ENCODE measurements around the gene GNAO1.
"Not testable (repeated sequence)": the region's sequence is repeated elsewhere in the genome, so short reads cannot be mapped to it uniquely, and the experiment has no call there.

GNAO1 gene

GRCh38 chr16:56371660-56371937 lies 180.3 kb downstream of the GNAO1 start:
- Mint-ChIP-seq H3K4me3 (no peak overlapping the region), H3K9me3 (no peaks in the 10 kb centered on the region), H3K4me1 (peaks cover 23% of the 10 kb centered on the region), H3K27ac (no peak overlapping the region), H3K27me3 (no peaks in the 10 kb centered on the region), H3K36me3 (peaks cover 19% of the 10 kb centered on the region)
- DNase-seq, result no peak
- CTCF ChIA-PET, result no interaction called here

DNA sequence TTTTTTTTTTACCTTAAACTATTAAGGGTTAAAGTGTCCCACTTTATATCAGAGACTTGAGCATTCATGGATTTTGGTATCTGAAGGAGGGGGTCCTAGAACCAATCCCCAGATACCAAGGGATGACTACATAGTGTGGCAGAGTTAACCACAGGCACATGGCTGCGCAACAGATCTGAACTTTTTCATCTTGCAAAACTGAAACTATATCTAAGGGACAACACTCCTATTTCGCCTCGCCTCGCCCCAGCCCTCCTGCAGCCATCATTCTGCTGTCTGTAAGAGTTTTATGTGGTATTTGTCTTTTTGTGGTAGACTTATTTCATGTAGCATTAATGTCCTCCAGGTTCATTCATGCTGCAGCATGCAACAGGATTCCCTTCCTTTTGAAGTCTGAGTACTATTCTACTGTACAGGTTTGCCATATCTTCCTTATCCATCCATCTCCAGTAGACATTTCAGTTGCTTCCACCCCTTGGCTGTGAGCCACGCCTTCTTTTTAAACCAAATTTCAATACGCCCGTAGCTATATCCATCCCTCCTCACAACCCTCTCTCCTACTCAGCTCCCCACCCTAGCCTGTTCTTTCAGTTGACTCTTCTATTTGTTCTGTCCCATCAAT lies 180.8 kb downstream of the GNAO1 start:
- CTCF ChIA-PET, result interaction anchor here (0.7 kb wide), 1 partner anchor 11 kb away, joined by 3 read pairs; no protein-coding TSS in a partner anchor
- H3K4me3 Mint-ChIP-seq, result no peak overlapping the region
- peaks cover 23% of the 10 kb centered on the region for H3K4me1 Mint-ChIP-seq
- H3K9me3 Mint-ChIP-seq, result no peaks in the 10 kb centered on the region
- no peaks in the 10 kb centered on the region for H3K27me3 Mint-ChIP-seq
- DNase-seq, result peak; percentile 68
- H3K27ac Mint-ChIP-seq, result peak overlapping the region; percentile 79
- H3K36me3 Mint-ChIP-seq, result peaks cover 19% of the 10 kb centered on the region

DNA sequence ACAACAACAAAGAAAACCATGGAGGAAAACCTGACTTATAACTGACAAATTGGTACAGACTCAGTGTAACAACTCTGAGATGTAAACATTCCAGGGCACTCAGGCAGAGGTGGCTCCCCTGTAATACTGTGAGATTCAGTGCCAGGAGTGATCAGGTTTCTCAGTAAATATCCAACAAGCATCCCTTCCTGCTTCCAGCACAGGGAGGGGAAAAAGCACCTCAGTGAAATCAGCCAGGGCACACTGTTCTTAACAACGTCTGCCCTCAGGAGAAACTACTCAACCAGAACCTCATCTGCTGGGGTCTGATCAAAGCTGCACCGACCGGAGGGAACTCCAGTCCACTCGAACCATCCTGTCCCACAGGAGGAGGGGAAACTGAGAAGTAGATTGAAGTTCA lies 181.7 kb downstream of the GNAO1 start:
- H3K4me1 Mint-ChIP-seq, result peaks cover 23% of the 10 kb centered on the region
- no peaks in the 10 kb centered on the region for H3K27me3 Mint-ChIP-seq
- CTCF ChIA-PET, result no interaction called here
- no peak for DNase-seq
- no peaks in the 10 kb centered on the region for H3K9me3 Mint-ChIP-seq
- H3K36me3 Mint-ChIP-seq, result peaks cover 24% of the 10 kb centered on the region
- peak overlapping the region; percentile 79 for H3K27ac Mint-ChIP-seq
- H3K4me3 Mint-ChIP-seq, result no peak overlapping the region

GRCh38 chr16:56375792-56376191 lies 184.5 kb downstream of the GNAO1 start:
- peaks cover 23% of the 10 kb centered on the region for H3K4me1 Mint-ChIP-seq
- not testable (repeated sequence) for H3K4me3 Mint-ChIP-seq
- CTCF ChIA-PET, result interaction anchor here (0.9 kb wide), 1 partner anchor 33 kb away, joined by 3 read pairs; no protein-coding TSS in a partner anchor

DNA sequence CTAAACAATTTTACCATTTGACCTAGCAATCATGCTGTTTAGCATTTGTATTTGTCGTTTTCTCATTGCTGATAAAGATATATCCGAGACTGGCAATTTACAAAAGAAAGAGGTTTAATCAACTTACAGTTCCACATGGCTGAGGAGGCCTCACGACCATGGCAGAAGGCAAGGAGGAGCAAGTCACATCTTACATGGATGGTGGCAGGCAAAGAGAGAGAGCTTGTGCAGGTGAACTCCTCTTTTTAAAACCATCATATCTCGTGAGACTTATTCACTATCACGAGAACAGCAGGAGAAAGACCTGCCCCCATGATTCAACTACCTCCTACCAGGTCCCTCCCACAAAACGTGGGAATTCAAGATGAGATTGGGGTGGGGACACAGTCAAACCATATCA lies 187.8 kb downstream of the GNAO1 start:
- DNase-seq, H3K4me1 Mint-ChIP-seq, H3K27me3 Mint-ChIP-seq, CTCF ChIA-PET, H3K4me3 Mint-ChIP-seq, H3K27ac Mint-ChIP-seq: not testable (repeated sequence)
- Mint-ChIP-seq H3K36me3 (peaks cover 62% of the 10 kb centered on the region), H3K9me3 (peaks cover 23% of the 10 kb centered on the region)

More at GRCh38 chr16:56375792-56376191, 184.5 kb downstream of the GNAO1 start:
- H3K9me3 Mint-ChIP-seq, H3K27ac Mint-ChIP-seq, H3K27me3 Mint-ChIP-seq, DNase-seq: not testable (repeated sequence)
- H3K36me3 Mint-ChIP-seq, result peaks cover 44% of the 10 kb centered on the region

DNA sequence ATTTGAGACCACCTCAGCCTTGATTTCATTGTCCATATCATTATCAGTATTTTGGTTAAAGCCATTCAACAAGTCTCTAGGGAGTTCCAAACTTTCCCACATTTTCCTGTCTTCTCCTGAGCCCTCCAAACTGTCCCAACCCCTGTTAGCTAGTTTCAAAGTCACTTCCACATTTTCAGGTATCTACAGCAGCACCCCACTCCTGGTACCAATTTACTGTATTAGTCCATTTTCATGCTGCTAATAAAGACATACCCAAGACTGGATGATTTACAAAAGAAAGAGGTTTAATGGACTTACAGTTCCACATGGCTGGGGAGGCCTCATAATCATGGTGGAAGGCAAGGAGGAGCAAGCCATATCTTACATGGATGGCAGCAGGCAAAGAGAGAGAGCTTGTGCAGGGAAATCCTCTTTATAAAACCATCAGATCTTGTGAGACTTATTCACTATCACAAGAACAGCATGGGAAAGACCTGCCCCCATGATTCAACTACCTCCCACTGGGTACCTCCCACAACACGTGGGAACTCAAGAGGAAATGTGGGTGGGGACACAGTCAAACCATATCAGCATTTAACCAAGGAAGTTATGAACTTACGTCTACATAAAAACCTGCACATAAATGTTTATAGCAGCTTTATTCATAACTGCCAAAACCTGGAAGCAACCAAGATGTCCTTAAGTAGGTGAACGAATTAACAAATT lies 189.6 kb downstream of the GNAO1 start:
- H3K4me3 Mint-ChIP-seq, CTCF ChIA-PET, DNase-seq, H3K27me3 Mint-ChIP-seq, H3K4me1 Mint-ChIP-seq, H3K27ac Mint-ChIP-seq: not testable (repeated sequence)
- peaks cover 23% of the 10 kb centered on the region for H3K9me3 Mint-ChIP-seq
- H3K36me3 Mint-ChIP-seq, result peaks cover 73% of the 10 kb centered on the region

DNA sequence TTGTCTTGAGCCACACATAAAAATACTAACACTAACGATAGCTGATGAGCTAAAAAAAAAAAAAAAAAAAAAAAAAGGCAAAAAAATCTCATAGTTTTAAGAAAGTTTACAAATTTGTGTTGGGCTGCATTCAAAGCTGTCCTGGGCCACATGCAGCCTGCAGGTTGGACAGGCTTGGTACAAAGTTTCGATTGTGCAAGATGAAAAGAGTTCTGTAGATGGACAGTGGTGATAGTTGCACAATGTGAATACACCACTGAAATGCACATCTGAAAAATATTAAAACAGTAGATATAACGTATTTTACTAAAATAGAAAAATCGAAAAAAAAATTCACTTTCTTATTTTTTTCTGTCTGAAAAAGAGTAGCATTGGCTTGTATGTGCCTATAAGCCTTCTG lies 191.2 kb downstream of the GNAO1 start:
- no peak for DNase-seq
- H3K4me1 Mint-ChIP-seq, result no peaks in the 10 kb centered on the region
- no peaks in the 10 kb centered on the region for H3K27me3 Mint-ChIP-seq
- H3K4me3 Mint-ChIP-seq, result no peak overlapping the region
- peaks cover 23% of the 10 kb centered on the region for H3K9me3 Mint-ChIP-seq
- no peak overlapping the region for H3K27ac Mint-ChIP-seq
- CTCF ChIA-PET, result no interaction called here
- peaks cover 73% of the 10 kb centered on the region for H3K36me3 Mint-ChIP-seq

GRCh38 chr16:56382901-56383355 lies 191.6 kb downstream of the GNAO1 start:
- peaks cover 23% of the 10 kb centered on the region for H3K9me3 Mint-ChIP-seq
- peaks cover 74% of the 10 kb centered on the region for H3K36me3 Mint-ChIP-seq
- DNase-seq, result no peak

GRCh38 chr16:56384074-56384721 lies 192.9 kb downstream of the GNAO1 start:
- Mint-ChIP-seq H3K9me3 (peaks cover 23% of the 10 kb centered on the region), H3K4me1 (no peaks in the 10 kb centered on the region), H3K36me3 (peaks cover 70% of the 10 kb centered on the region), H3K4me3 (no peak overlapping the region), H3K27me3 (no peaks in the 10 kb centered on the region), H3K27ac (no peak overlapping the region)
- CTCF ChIA-PET, result no interaction called here
- DNase-seq, result no peak

More at GRCh38 chr16:56382901-56383355, 191.6 kb downstream of the GNAO1 start:
- CTCF ChIA-PET, result no interaction called here
- Mint-ChIP-seq H3K27me3 (no peaks in the 10 kb centered on the region), H3K4me3 (no peak overlapping the region), H3K4me1 (no peaks in the 10 kb centered on the region), H3K27ac (no peak overlapping the region)

DNA sequence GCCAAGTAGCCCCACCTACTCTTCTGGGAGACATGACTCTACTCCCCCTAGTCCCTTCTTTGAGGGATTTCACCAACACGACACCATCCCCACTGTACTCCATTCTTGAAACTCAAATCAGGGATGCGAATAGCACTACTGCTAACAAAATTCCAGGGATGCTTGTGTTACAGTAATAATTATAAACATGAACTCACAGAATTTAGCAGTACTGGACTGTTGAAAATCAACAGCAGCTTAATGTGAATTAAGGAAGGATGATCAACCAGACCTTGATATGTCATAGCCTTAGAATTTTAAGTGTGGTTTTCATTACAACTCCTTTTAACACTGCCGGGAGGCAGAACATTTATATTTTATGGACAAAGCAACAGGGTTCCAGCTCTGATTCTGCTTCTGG lies 196.1 kb downstream of the GNAO1 start:
- Mint-ChIP-seq H3K36me3 (peaks cover 55% of the 10 kb centered on the region), H3K27ac (no peak overlapping the region), H3K27me3 (no peaks in the 10 kb centered on the region), H3K9me3 (peaks cover 6% of the 10 kb centered on the region), H3K4me3 (no peak overlapping the region), H3K4me1 (no peaks in the 10 kb centered on the region)
- DNase-seq, result no peak
- CTCF ChIA-PET, result no interaction called here

- DNase-seq, result no peak
- H3K9me3 Mint-ChIP-seq, result peaks cover 3% of the 10 kb centered on the region
- peaks cover 56% of the 10 kb centered on the region for H3K36me3 Mint-ChIP-seq
- H3K27me3 Mint-ChIP-seq, result no peaks in the 10 kb centered on the region
- CTCF ChIA-PET, result no interaction called here
- H3K27ac Mint-ChIP-seq, result no peak overlapping the region
- H3K4me3 Mint-ChIP-seq, result no peak overlapping the region
- no peaks in the 10 kb centered on the region for H3K4me1 Mint-ChIP-seq
Observed at GRCh38 chr16:56388209-56388608, 196.9 kb downstream of the GNAO1 start.

- H3K36me3 Mint-ChIP-seq, result peaks cover 51% of the 10 kb centered on the region
- H3K4me1 Mint-ChIP-seq, result no peaks in the 10 kb centered on the region
- H3K4me3 Mint-ChIP-seq, result no peak overlapping the region
- H3K27ac Mint-ChIP-seq, result no peak overlapping the region
- CTCF ChIA-PET, result interaction anchor here (0.9 kb wide), 1 partner anchor 12 kb away, joined by 3 read pairs; no protein-coding TSS in a partner anchor
- DNase-seq, result no peak
- H3K9me3 Mint-ChIP-seq, result no peaks in the 10 kb centered on the region
- H3K27me3 Mint-ChIP-seq, result no peaks in the 10 kb centered on the region
Observed at GRCh38 chr16:56389554-56389953, 198.3 kb downstream of the GNAO1 start.

DNA sequence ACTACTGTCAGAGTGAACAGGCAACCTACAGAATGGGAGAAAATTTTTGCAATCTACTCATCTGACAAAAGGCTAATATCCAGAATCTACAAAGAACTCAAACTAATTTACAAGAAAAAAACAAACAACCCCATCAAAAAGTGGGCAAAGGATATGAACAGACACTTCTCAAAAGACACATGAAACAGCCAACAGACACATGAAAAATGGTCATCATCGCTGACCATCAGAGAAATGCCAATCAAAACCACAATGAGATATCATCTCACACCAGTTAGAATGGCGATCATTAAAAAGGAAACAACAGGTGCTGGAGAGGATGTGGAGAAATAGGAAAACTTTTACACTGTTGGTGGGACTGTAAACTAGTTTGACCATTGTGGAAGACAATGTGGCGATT lies 205.4 kb downstream of the GNAO1 start:
- peaks cover 52% of the 10 kb centered on the region for H3K36me3 Mint-ChIP-seq
- H3K27ac Mint-ChIP-seq, H3K4me1 Mint-ChIP-seq, H3K27me3 Mint-ChIP-seq, DNase-seq, H3K4me3 Mint-ChIP-seq, H3K9me3 Mint-ChIP-seq, CTCF ChIA-PET: not testable (repeated sequence)

DNA sequence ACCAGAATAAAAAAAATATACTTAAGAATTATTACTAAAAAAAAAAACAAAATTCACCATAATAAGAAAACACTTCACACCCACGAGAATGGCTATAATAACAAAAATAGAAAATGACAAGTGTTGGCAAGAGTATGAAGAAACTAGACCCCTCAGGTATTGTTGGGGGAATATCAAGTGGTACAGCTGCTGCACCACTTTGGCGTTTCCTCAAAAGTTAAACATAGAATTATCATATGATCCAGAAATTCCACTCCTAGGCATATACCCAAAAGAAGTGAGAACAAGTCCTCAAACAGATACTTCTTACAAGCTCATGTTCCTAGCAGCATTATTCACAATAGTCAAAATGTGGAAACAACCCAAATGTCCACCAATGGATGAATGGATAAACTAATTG lies 207.8 kb downstream of the GNAO1 start:
- no peak for DNase-seq
- H3K27ac Mint-ChIP-seq, result no peak overlapping the region
- peaks cover 48% of the 10 kb centered on the region for H3K36me3 Mint-ChIP-seq
- no peaks in the 10 kb centered on the region for H3K4me1 Mint-ChIP-seq
- no peak overlapping the region for H3K4me3 Mint-ChIP-seq
- H3K27me3 Mint-ChIP-seq, result no peaks in the 10 kb centered on the region
- H3K9me3 Mint-ChIP-seq, result no peaks in the 10 kb centered on the region
- CTCF ChIA-PET, result no interaction called here

GRCh38 chr16:56399486-56399885 lies 208.2 kb downstream of the GNAO1 start:
- Mint-ChIP-seq H3K36me3 (peaks cover 46% of the 10 kb centered on the region), H3K4me3 (no peak overlapping the region), H3K27ac (no peak overlapping the region), H3K4me1 (no peaks in the 10 kb centered on the region), H3K27me3 (no peaks in the 10 kb centered on the region), H3K9me3 (no peaks in the 10 kb centered on the region)
- CTCF ChIA-PET, result no interaction called here
- no peak for DNase-seq
